ENCODE results near the gene TMEM222.
A peak's percentile ranks its signal among the peaks of the same experiment; 100 is the strongest.

The TMEM222 gene

GRCh38 chr1:27300341-27301051 is 21.5 kb upstream of the TMEM222 start:
- DNase-seq (ENCODE audit: low read depth) = peak; percentile 99
- TF ChIP-seq CTCF (conservative IDR thresholded peaks at IDR 0.05; ENCODE audit: low read depth, low read length) = peak; percentile 96
- no peak overlapping the region for H3K4me3 ChIP-seq (ENCODE audit: low read depth, low read length)

GRCh38 chr1:27301052-27301422 is 20.9 kb upstream of the TMEM222 start:
- DNase-seq (ENCODE audit: low read depth) = no peak
- TF ChIP-seq CTCF (conservative IDR thresholded peaks at IDR 0.05; ENCODE audit: low read depth, low read length) = no peak

GRCh38 chr1:27301582-27302199 is 20.3 kb upstream of the TMEM222 start:
- DNase-seq (ENCODE audit: low read depth) = no peak
- TF ChIP-seq CTCF (conservative IDR thresholded peaks at IDR 0.05; ENCODE audit: low read depth, low read length) = no peak
- no peak overlapping the region for H3K4me3 ChIP-seq (ENCODE audit: low read depth, low read length)

More at GRCh38 chr1:27301052-27301422, 20.9 kb upstream of the TMEM222 start:
- H3K4me3 ChIP-seq (ENCODE audit: low read depth, low read length) = no peak overlapping the region

GRCh38 chr1:27302612-27303011 is 19.4 kb upstream of the TMEM222 start:
- no peak for TF ChIP-seq CTCF (conservative IDR thresholded peaks at IDR 0.05; ENCODE audit: low read depth, low read length)
- no peak overlapping the region for H3K4me3 ChIP-seq (ENCODE audit: low read depth, low read length)
- no peak for DNase-seq (ENCODE audit: low read depth)

- H3K4me3 ChIP-seq (ENCODE audit: low read depth, low read length) = no peak overlapping the region
Measured at GRCh38 chr1:27303509-27303908, 18.5 kb upstream of the TMEM222 start.

GRCh38 chr1:27306071-27306470 is 15.9 kb upstream of the TMEM222 start:
- H3K4me3 ChIP-seq (ENCODE audit: low read depth, low read length) = no peak overlapping the region
- TF ChIP-seq CTCF (conservative IDR thresholded peaks at IDR 0.05; ENCODE audit: low read depth, low read length) = no peak
- no peak for DNase-seq (ENCODE audit: low read depth)

More at GRCh38 chr1:27303509-27303908, 18.5 kb upstream of the TMEM222 start:
- no peak for DNase-seq (ENCODE audit: low read depth)
- TF ChIP-seq CTCF (conservative IDR thresholded peaks at IDR 0.05; ENCODE audit: low read depth, low read length) = no peak
